IPS-15b (cell line): ENCODE data around the gene ARHGAP32.

Experiments used
- H3K27me3 ChIP-seq: one replicate; pipeline ENCODE4 v1.6.1; 2013; ENCODE audit warnings: low read length; ENCODE audit not compliant: control insufficient read depth, insufficient read depth
- H3K36me3 ChIP-seq: one replicate; pipeline ENCODE4 v1.6.1; 2013; ENCODE audit warnings: low read length; ENCODE audit not compliant: control insufficient read depth, insufficient read depth
- H3K4me1 ChIP-seq: one replicate; pipeline ENCODE4 v1.6.1; 2013; ENCODE audit warnings: mild to moderate bottlenecking, low read length; ENCODE audit not compliant: control insufficient read depth, insufficient read depth
- H3K4me3 ChIP-seq: one replicate; pipeline ENCODE4 v1.5.1; 2013; ENCODE audit warnings: low read depth, low read length
- H3K9ac ChIP-seq: one replicate; pipeline ENCODE4 v1.6.1; 2013; ENCODE audit warnings: low read depth, mild to moderate bottlenecking, low read length
- H3K9me3 ChIP-seq: one replicate; pipeline ENCODE4 v1.6.1; 2013; ENCODE audit warnings: mild to moderate bottlenecking, low read length; ENCODE audit not compliant: control insufficient read depth, insufficient read depth

Gene ARHGAP32

GRCh38 chr11:128942817-128943427 lies 249.2 kb downstream of the ARHGAP32 start, which contains the start of gene TP53AIP1:
Gene TP53AIP1 (minus strand): TSS chr11:128942871. CDS start chr11:128937818, 5,053 bp downstream.
- H3K9ac ChIP-seq, result no peak within 1 kb of the TSS
- H3K4me3 ChIP-seq, result no peak within 1 kb of the TSS
- no peaks in the 10 kb centered on the region for H3K36me3 ChIP-seq
- peaks cover 8% of the 10 kb centered on the region for H3K27me3 ChIP-seq
- no peaks in the 10 kb centered on the region for H3K9me3 ChIP-seq
- no peaks in the 10 kb centered on the region for H3K4me1 ChIP-seq

GRCh38 chr11:128942272-128942612 lies 249.9 kb downstream of the ARHGAP32 start:
- Histone ChIP-seq H3K4me1 (no peaks in the 10 kb centered on the region), H3K4me3 (no peak overlapping the region), H3K9me3 (no peaks in the 10 kb centered on the region), H3K36me3 (no peaks in the 10 kb centered on the region), H3K9ac (no peak overlapping the region), H3K27me3 (peaks cover 8% of the 10 kb centered on the region)

GRCh38 chr11:128941573-128942271 lies 250.4 kb downstream of the ARHGAP32 start:
- Histone ChIP-seq H3K36me3 (no peaks in the 10 kb centered on the region), H3K27me3 (peaks cover 8% of the 10 kb centered on the region)

GRCh38 chr11:128941110-128941509 lies 251.0 kb downstream of the ARHGAP32 start:
- Histone ChIP-seq H3K9ac (no peak overlapping the region), H3K36me3 (no peaks in the 10 kb centered on the region), H3K4me3 (no peak overlapping the region), H3K9me3 (no peaks in the 10 kb centered on the region), H3K27me3 (peaks cover 8% of the 10 kb centered on the region), H3K4me1 (no peaks in the 10 kb centered on the region)

More at GRCh38 chr11:128941573-128942271, 250.4 kb downstream of the ARHGAP32 start:
- no peak overlapping the region for H3K9ac ChIP-seq
- no peaks in the 10 kb centered on the region for H3K4me1 ChIP-seq
- no peaks in the 10 kb centered on the region for H3K9me3 ChIP-seq
- H3K4me3 ChIP-seq, result no peak overlapping the region

GRCh38 chr11:128940603-128941002 lies 251.5 kb downstream of the ARHGAP32 start:
- no peaks in the 10 kb centered on the region for H3K9me3 ChIP-seq
- H3K4me1 ChIP-seq, result no peaks in the 10 kb centered on the region
- H3K36me3 ChIP-seq, result no peaks in the 10 kb centered on the region
- H3K4me3 ChIP-seq, result no peak overlapping the region
- peaks cover 8% of the 10 kb centered on the region for H3K27me3 ChIP-seq
- H3K9ac ChIP-seq, result no peak overlapping the region

- Histone ChIP-seq H3K36me3 (no peaks in the 10 kb centered on the region), H3K9me3 (no peaks in the 10 kb centered on the region), H3K4me1 (no peaks in the 10 kb centered on the region), H3K9ac (no peak overlapping the region), H3K27me3 (peaks cover 8% of the 10 kb centered on the region), H3K4me3 (no peak overlapping the region)
These were observed 252.0 kb downstream of the ARHGAP32 start for GRCh38 chr11:128940156-128940555.

- no peaks in the 10 kb centered on the region for H3K9me3 ChIP-seq
- no peak overlapping the region for H3K9ac ChIP-seq
- H3K4me1 ChIP-seq, result no peaks in the 10 kb centered on the region
- H3K4me3 ChIP-seq, result no peak overlapping the region
- no peaks in the 10 kb centered on the region for H3K36me3 ChIP-seq
- peaks cover 8% of the 10 kb centered on the region for H3K27me3 ChIP-seq
These were observed 252.5 kb downstream of the ARHGAP32 start for GRCh38 chr11:128939591-128939990.

- Histone ChIP-seq H3K4me3 (no peak overlapping the region), H3K4me1 (no peaks in the 10 kb centered on the region), H3K36me3 (no peaks in the 10 kb centered on the region), H3K9ac (no peak overlapping the region), H3K9me3 (no peaks in the 10 kb centered on the region), H3K27me3 (peaks cover 12% of the 10 kb centered on the region)
These were observed 253.8 kb downstream of the ARHGAP32 start for GRCh38 chr11:128938156-128938885.

GRCh38 chr11:128937480-128937879 lies 254.6 kb downstream of the ARHGAP32 start:
- no peaks in the 10 kb centered on the region for H3K9me3 ChIP-seq
- peaks cover 14% of the 10 kb centered on the region for H3K27me3 ChIP-seq
- H3K4me1 ChIP-seq, result no peaks in the 10 kb centered on the region
- no peaks in the 10 kb centered on the region for H3K36me3 ChIP-seq
- H3K4me3 ChIP-seq, result no peak overlapping the region
- no peak overlapping the region for H3K9ac ChIP-seq

GRCh38 chr11:128936606-128937251 lies 255.4 kb downstream of the ARHGAP32 start:
- Histone ChIP-seq H3K36me3 (no peaks in the 10 kb centered on the region), H3K27me3 (peaks cover 19% of the 10 kb centered on the region), H3K9me3 (no peaks in the 10 kb centered on the region), H3K4me3 (no peak overlapping the region), H3K9ac (no peak overlapping the region), H3K4me1 (no peaks in the 10 kb centered on the region)

GRCh38 chr11:128934926-128935325 lies 257.2 kb downstream of the ARHGAP32 start:
- Histone ChIP-seq H3K27me3 (peaks cover 21% of the 10 kb centered on the region), H3K9ac (no peak overlapping the region), H3K36me3 (no peaks in the 10 kb centered on the region), H3K4me3 (no peak overlapping the region), H3K4me1 (peaks cover 2% of the 10 kb centered on the region), H3K9me3 (no peaks in the 10 kb centered on the region)
